Choroid plexus epithelial cell (primary cell): ENCODE results near the gene CALML3.

ENCODE experiments used
- DNase-seq: peaks from one replicate; pipeline ENCODE4 v3.0.0-alpha.2; 2010; ENCODE audit warnings: low read depth
- H3K4me3 ChIP-seq: 2 replicates; pipeline ENCODE4 v1.5.1; 2011; ENCODE audit warnings: low read depth, mild to moderate bottlenecking, control low read depth, low read length, moderate library complexity
- CTCF ChIP-seq: conservative IDR thresholded peaks from 2 replicates; pipeline ENCODE4 v1.5.1; 2011; ENCODE audit warnings: low read depth, mild to moderate bottlenecking, control low read depth, inconsistent platforms, low read length, moderate library complexity

Gene CALML3

GRCh38 chr10:5560817-5561703, 36.3 kb downstream of the CALML3 start:
- H3K4me3 ChIP-seq = no peak overlapping the region
- no peak for TF ChIP-seq CTCF
- no peak for DNase-seq

- no peak for TF ChIP-seq CTCF
- H3K4me3 ChIP-seq = no peak overlapping the region
- DNase-seq = no peak
Measured at GRCh38 chr10:5561704-5562645, 37.2 kb downstream of the CALML3 start.

- H3K4me3 ChIP-seq = no peak overlapping the region
- TF ChIP-seq CTCF = no peak
- DNase-seq = no peak
Measured at GRCh38 chr10:5563321-5563961, 38.7 kb downstream of the CALML3 start.

- H3K4me3 ChIP-seq = no peak overlapping the region
- no peak for DNase-seq
- no peak for TF ChIP-seq CTCF
Measured at GRCh38 chr10:5563991-5564536, 39.3 kb downstream of the CALML3 start.

- DNase-seq = no peak
- no peak overlapping the region for H3K4me3 ChIP-seq
- no peak for TF ChIP-seq CTCF
Measured at GRCh38 chr10:5564537-5565204, 39.9 kb downstream of the CALML3 start.

GRCh38 chr10:5565205-5565545, 40.4 kb downstream of the CALML3 start:
- TF ChIP-seq CTCF = no peak
- DNase-seq = no peak
- no peak overlapping the region for H3K4me3 ChIP-seq
